OCI-LY3 (cell line): ENCODE measurements around the gene KRT3.

ENCODE experiments used
- CTCF ChIP-seq: fragments of 200-600, 300-600 bp; sonication (generic); IDR thresholded peaks from 2 replicates; pipeline ENCODE4 v1.5.1; 2014; ENCODE audit warnings: antibody characterized with exemption, low read length, low read depth
- EZH2phosphoT487 ChIP-seq: fragments of 200-600 bp; shearing (Covaris generic); IDR thresholded peaks from 2 replicates; pipeline ENCODE4 v1.6.1; 2018; ENCODE audit warnings: antibody characterized with exemption, mixed run types, low read depth

- TF ChIP-seq CTCF = no peak
- TF ChIP-seq EZH2phosphoT487 = no peak
These were observed 38.7 kb upstream of the KRT3 start for GRCh38 chr12:52834727-52835001.
